ENCODE data around the gene ANO8.
"Not testable (repeated sequence)": the region's sequence is repeated elsewhere in the genome, so short reads cannot be mapped to it uniquely, and the experiment has no call there.

ANO8 gene

DNA sequence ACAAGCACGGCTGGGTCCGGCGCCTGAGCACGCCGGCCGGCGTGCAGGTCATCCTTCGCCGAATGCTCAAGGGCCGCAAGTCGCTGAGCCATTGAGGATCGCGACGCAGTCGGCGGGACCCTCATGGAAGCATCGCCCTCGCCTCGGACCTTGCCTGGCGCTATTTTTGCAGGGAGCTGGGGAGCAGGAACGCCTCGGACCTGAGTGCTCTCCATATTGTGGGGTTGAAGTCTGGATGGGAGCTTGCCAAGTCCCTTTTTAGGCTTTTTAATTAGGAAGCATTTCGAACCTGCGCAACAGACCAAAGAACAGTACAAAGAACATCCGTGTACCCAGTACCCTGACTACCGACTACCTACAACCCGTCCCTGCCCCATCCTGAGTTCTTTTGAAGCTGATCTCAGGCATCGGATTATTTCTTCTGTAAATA lies 28.4 kb downstream of the ANO8 start:
- DNase-seq = no peak

DNA sequence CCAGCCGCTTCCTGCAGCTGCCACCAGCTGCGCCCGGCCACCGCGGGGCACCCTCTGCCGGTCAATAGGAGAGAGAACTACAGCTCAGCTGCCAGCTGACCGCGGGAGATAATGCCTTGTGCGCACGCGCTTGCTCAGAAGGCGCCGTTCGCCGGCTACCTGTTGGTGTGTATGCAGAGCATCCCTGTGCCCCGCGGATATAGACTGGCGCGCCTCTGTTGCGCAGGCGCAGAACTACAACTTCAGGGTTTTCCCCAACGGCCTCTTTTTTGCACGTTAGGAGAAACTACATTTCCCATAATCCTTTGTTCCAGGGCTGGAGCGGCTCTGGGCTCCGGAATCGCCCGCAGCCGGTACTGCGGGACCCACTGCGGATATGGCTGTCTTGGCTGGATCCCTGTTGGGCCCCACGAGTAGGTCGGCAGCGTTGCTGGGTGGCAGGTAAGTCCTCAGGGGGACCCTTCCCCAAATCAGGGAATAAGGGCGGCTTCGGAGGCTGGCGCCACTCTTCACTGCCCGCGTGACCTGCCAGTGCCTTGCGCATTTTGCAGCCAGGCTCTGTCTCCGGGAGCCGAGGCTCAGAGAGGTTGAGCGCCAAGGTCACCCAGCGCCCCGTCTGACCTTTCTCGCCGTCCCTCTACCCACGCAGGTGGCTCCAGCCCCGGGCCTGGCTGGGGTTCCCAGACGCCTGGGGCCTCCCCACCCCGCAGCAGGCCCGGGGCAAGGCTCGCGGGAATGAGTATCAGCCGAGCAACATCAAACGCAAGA lies 29.0 kb downstream of the ANO8 start, which contains the start of gene MRPL34:
TSS of gene MRPL34 (plus strand) at position 356 of the 768 bp plus-strand sequence. CDS start at position 377, 21 bp downstream.
- DNase-seq = peak; percentile 96

DNA sequence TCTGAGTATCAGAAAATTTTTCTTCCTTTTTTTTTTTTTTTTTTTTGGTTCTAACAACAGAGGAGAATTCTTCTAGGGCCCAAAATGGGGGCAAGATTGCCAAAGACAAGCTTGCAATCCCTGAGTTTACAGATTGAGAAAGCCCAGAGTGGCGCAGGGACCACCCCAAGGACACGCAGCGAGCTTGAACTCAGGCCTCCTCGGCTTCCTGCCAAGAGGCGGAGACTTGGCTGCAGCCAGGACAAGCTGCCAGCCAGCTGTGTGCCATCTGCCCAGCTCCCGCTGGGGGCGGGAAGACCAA lies 29.5 kb downstream of the ANO8 start:
- DNase-seq = no peak

DNA sequence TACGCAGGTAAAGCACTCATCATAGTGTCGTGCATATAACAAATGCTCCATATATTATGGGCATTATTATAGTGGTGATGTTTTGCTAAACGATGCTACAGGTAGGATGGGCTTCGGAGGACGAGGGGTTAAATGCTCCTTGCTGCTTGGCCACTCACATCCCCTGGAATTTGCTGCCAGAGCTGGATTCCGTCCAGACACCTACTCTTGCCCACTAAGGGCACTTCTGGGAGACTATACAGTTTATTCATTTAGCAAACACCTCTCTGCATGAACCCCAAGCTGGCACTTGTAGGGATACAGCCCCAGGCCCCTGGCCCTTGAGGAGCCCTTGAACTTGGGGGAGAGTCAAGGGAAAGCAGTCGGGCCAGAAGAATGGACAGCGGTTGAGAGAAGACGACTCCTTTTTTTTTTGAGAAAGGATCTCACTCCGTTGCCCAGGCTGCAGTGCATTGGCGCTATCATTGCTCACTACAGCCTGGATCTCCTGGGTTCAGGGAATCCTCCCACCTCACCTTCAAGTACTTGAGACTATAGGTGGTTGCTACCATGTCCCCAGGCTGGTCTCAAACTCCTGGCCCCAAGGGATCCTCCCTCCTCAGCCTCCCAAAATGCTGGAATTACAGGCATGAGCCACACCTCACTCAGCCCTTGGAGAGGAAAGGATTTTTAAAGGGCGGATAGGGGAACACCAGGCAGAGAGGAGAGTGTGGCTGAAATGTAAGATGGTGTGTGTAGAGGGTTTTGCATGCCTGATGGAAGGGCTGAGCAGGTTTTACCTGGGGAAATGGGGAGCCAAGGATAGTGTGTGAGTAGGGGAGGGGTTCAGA lies 30.1 kb downstream of the ANO8 start:
- DNase-seq = no peak

DNA sequence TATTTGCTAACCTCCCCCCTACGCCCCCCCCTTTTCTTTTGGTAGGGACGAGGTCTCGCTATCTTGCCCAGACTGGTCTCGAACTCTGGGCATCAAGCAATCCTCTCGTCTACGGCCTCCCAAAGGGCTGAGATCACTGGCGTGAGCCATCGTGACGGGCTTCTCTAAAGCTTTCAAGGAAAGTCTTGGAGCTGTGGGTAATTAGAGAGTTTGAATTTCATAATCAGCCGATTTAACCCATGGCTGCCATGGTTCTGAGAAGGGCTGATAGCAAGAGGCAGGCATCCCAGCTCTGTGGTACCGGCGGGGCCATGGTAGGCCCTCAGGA lies 30.8 kb downstream of the ANO8 start:
- no peak for DNase-seq

DNA sequence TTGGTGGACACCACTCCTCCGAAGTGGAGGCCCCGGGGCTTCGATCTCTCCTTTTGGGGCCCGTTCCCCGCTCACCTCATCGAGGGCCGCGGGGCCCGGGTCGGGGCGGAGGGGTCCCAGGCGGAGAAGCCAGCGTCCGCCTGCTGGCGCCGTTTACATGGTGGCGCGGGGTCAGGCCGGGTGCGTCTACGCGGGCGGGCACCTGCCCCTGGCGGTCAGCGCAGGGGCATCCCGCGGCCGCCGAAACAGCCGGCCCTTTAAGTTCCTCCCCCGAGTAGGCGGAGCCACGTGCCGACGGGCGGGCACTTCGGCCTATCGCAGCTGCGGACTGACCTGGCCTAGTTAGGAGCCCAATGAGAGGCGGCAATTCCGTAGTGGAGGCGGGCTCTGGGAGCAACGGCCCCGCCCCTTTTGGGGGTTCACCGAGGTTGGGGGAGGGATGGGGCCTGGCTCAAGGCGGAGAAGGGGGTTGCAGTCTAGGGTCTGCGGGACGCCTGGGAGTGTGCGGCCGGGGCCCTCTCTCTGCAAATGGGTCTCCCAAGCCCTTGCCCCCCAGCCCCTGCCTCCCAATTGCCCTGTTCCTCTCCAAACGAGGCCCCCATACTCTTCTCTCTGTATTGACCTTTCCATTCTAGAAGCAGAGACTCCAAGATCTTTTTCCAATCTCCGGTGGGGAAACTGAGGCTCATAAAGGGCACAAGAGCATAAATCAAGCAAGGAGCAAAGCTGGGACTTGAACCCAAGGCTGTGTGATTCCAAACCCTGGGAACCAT lies 31.3 kb downstream of the ANO8 start, which contains the start of gene ABHD8:
TSS of gene ABHD8 (minus strand) at position 259 of the 773 bp plus-strand sequence. CDS start 1,809 bp downstream, outside the sequence.
- DNase-seq = peak; percentile 95

DNA sequence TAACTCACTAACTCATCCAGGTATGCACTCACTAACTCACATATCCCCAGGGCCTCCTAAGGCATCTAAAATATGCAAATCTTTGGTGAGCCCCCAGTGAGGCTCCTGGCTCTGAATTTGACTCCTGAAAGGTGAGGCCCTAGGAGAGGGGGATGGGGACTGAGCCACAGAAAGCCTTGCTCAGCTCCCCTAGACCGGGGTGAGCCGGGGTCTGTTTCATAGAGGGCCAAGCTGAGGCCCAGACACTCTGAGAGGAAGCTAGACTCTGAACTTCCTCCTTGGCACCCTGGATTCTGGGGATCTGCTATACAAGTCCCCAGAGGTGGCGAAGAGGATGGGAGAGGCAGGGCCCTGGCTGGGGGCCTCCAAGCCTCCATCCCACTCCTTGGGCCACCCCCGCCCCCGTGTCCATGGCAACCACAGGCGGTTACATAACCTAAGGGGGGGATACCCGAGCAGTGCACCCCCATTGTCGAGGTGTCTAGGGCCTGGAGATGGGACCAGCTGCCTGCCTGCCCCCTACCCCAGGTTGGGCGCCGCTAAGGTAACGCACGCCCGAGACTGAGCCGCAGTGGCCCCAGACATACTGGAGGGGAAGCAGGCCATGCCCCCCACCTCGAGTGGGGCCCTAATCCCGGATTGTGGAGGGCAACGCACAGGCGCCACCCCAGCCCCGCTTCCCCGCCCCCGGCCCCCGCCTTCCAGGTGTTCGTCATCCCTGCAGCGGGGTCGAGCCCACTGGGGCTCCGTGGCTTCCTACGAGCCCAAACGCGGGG lies 32.1 kb downstream of the ANO8 start:
- DNase-seq = no peak

DNA sequence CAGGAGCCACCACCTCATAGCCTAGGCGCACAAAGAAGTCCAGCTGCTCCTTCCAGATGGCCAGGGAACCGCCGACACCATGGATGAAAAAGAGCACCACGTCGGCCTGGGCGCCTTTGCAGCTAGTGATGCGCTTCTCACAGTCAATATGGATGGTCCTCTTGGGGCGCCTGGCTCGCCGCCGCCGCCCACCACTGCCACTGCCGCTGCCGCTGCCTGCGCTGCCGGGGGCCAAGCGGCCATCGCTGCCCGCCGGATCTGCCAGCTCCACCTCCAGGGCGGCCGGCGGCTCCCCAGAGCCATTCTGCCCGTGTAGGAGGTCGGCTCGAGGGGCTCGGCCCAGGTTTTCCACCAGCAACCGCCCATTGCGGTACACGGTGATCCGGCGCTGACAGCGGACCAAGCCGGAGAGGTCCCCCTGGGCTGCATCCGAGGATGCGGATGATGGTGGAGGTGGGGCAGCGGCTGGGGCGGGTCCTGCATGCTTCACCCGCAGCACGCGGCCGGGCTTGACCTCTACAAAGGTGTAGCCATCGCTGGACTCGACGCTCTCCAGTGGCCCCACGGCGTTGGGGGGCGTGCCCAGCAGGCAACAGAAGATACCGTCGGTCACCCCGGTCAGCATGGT lies 33.5 kb downstream of the ANO8 start:
- no peak for DNase-seq

DNA sequence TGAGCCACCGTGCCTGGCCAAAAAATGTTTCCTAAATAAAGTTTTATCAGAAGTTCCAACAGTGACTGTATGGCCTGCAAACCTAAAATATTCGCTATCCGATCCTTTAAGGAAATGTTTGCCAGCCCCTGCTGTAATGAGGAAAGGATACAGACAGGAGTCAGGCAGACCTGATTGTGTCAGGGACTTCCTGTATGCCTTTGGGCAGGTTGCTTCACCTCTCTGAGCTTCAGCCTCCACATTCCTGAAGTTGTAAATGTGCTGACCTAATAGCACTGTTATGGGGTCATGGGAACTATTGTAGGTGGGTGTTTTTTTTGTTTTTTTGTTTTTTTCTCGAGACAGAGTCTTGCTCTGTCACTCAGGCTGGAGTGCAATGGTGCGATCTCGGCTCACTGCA lies 37.7 kb downstream of the ANO8 start:
- DNase-seq = no peak

DNA sequence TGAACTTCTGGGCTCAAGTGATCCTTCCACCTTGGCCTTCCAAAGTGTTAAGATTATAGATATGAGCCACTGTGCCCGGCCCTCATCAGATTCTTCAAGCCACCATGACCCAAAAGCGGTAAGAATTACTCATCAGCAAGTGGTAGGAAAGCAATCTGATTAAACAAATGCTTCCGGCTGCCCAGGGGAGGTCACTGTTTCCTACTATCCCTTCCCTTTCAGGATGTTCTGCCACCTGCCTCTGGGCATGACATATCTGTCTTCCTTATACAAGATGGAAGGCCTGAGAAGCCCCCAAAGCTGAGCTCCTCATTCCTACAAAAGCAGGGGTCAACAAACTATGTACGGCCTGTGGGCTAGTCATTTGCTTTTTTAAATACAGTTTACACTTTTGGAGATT lies 38.4 kb downstream of the ANO8 start:
- DNase-seq = no peak

DNA sequence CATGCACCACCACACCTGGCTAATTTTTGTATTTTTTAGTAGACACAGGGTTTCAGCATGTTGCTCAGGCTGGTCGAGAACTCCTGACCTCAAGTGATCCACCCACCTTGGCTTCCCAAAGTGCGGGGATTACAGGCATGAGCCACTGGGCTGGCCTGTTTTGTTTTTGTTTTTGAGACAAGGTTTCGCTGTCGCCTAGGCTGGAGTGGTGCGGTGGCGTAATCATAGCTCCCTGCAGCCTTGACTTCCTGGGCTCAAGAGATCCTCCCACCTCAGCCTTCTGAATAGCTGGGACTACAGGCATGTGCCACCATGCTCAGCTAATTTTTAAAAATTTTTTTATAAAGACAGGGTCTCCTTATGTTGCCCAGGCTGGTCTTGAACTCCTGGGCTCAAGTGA lies 39.1 kb downstream of the ANO8 start:
- DNase-seq = not testable (repeated sequence)

DNA sequence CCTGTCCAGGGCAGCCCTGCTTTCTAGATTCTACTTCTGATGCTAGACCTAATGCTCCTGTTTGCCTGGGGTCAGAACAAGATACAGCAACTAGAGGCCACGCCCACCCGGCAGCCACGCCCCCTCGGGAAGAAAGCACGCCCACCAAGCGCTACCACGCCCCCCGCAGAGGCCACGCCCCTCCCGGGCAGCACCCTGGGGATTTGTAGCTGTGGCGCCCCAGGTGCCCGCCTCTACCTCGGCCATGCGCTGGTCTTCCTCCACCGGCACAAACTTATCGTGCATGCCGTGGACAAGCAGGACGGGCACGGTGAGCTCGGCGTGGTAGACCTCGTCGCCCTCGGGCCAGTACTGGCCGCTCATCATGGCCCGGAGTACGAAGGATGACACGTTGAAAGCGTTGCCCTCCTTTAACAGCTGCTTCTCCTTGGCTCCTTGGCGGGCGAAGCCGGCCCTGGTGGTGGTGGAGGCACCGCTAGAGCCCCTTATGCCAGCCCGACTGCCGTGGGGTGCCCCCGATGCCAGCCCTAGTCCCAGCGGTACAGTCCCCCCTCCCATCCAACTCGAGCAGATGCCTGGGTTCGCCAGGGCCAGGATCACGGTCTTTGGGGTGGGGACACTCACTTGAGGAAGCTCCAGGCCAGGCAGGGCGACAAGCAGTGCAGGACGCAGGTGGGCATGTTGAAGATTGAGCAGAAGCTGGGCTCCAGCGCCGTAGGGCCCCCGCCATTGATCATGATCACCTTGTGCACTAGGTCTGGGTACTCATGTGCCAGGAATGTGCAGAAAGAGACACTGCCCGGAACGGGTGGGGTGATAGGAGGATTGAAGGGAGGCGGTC lies 40.4 kb downstream of the ANO8 start:
- DNase-seq = peak; percentile 89

DNA sequence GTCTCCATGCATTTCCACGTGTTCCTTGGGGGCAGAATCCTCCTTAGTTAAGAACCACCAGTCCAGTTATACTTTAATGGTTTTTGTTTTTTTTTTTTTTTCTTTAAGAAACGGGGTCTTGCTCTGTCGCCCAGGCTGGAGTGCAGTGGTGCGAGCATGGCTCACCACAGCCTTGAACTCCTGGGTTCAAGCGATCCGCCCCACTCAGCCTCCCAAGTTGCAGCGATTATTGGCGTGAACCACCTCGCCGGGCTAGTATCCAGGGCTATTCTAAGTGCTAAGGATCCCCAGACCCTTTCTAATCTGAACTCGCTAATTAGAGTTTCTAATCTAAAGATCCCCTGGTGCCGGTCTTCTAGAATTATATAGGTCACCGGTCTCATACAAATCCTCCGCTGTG lies 41.0 kb downstream of the ANO8 start:
- no peak for DNase-seq

DNA sequence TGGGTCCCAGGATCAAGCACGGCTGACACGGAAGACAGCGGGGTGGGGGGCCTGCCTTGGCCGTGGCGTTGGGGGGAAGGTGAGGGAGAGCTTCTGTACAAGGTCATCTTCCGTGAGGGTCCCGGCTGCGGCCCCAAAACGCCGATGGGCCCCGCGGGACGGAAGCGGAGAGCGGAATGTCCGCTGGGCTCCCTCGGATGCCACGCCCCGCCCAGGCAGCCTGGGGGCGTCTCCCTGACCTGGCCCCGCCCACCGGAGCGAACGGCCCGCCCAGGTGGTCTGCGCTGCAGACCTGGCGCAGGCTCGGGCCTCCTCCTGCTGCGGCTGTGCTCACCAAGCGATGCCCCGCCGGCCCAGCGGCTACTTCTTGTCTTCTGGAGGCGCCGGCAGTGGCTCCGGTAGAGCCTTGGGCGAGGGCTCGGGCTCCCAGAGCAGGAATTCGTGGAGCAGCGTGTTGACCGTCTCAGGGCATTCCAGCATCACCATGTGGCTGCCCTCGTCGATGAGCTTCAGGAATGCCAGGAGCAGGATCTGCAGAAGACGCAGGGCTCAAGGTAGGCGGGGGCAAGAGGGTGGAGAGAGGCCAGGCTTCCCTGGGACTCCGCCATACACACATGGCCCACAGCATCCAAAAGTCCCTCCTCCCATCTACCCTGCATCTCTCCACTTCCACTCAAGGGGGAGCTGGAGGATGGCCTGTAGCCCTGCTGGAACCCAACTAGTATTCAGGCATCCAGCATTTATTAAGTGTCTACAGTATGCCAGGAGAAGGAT lies 42.2 kb downstream of the ANO8 start:
- peak; percentile 93 for DNase-seq

DNA sequence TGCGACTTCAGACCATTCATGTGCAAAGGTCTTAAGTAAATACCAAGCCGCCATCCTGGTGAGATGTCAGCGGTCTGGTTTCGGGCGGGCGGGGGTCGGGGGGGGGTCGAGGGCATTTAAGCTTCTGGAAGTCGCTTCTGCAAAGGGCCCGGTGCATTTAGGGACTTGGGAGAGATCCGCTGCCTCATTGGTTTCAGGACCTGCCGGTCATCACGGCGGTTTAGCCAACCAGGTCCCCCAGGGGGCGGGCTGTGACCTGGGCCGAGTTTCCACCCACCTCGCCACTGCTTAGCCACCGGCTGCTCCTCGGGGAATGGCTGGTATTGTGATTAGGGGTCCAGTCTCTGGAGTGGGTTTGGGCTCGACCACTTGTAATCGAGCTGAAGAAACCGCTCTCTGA lies 45.2 kb downstream of the ANO8 start:
- peak; percentile 82 for DNase-seq

DNA sequence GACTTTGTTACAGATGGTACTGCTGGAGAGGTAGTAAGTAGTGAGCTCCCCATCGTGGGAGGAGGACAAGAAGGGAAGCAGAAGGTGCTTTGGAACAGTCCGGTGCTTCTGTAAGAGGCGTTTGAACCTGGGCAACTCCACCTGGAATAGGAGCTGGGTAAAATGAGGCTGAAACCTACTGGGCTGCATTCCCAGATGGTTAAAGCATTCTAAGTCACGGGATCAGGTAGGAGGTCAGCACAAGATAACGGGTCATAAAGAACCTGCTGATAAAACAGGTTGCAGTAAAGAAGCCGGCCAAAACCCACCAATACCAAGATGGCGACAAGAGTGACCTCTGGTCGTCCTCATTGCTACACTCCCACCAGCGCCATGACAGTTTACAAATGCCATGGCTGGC lies 47.9 kb downstream of the ANO8 start:
- DNase-seq = no peak

DNA sequence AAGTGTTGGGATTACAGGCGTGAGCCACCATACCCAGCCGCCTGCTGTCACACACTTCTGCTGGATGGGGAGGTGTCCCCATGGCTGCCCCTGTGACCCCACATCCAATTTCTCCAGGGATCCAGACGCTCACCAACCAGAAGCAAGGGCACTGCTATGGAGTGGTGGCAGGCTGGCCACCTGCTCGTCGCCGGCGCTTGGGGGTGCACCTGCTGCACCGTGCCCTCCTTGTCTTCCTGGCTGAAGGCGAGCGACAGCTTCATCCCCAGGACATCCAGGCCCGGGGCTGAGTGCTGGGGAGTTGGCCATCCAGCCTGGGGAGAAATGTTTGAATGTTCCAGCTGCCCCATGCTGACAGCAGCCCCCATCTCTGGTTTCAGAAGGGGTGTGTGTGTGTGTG lies 48.4 kb downstream of the ANO8 start:
- no peak for DNase-seq

DNA sequence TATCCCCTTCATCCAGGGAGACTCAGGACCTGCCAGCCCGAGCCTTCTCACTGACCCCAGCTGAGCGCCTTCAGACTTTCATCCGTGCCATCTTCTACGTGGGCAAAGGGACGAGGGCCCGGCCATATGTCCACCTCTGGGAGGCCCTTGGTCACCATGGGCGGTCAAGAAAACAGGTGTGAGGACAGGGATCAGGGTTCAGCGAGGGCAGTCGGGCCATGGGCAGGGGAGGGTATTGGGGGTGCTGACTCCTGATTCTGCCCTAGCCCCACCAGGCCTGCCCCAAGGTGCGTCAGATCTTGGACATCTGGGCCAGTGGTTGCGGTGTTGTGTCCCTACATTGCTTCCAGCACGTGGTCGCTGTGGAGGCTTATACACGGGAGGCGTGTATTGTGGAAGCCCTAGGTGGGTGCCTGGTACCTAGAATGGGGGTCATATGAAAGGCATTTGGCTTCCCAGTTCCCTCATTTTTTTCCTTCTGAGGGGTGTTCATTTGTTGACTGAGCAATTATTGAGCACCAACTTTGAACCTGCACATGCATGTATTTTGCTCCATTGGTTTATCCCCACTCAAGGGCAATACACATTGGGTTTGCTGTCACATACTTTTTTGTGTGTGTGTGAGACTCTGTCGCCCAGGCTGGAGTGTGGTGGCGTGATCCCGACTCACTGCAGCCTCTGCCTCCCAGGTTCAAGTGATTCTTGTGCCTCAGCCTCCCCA lies 49.1 kb downstream of the ANO8 start:
- DNase-seq = no peak

DNA sequence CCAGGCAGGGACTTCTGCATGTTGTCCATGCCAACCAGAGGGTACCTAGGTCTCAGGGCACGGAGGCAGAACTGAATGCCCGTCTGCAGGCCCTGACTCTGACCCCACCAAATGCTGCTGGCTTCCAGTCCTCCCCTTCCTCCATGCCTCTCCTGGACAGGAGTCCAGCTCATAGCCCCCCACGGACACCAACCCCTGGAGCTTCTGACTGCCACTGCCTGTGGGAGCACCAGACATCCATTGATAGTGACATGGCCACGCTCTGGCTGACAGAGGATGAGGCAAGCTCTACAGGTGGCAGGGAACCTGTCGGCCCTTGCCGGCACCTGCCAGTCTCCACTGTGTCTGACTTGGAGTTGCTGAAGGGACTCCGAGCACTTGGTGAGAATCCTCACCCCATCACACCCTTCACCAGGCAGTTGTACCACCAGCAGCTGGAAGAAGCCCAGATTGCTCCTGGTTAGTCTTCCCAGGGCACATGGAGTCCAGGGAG lies 51.1 kb downstream of the ANO8 start:
- DNase-seq = no peak
